Ectodermal cell (in vitro differentiated cells): Measurements from ENCODE around the gene DOK6.

Experiments used
- H3K27ac ChIP-seq: 2 replicates; pipeline ENCODE4 v1.7.0; 2013; ENCODE audit warnings: mild to moderate bottlenecking, low read depth, low read length; ENCODE audit not compliant: insufficient read depth, poor library complexity, severe bottlenecking
- H3K27me3 ChIP-seq: 2 replicates; pipeline ENCODE4 v1.7.0; 2013; ENCODE audit warnings: mild to moderate bottlenecking, low read length; ENCODE audit not compliant: insufficient read depth, control insufficient read depth, poor library complexity, severe bottlenecking
- H3K36me3 ChIP-seq: one replicate; pipeline ENCODE4 v1.7.0; 2013; ENCODE audit warnings: low read length; ENCODE audit not compliant: control insufficient read depth, insufficient read depth
- H3K4me1 ChIP-seq: one replicate; pipeline ENCODE4 v1.7.0; 2013; ENCODE audit warnings: low read length; ENCODE audit not compliant: control insufficient read depth, insufficient read depth
- H3K4me3 ChIP-seq: 2 replicates; pipeline ENCODE4 v1.7.0; 2013; ENCODE audit warnings: low read depth, low read length, control low read depth; ENCODE audit not compliant: insufficient read depth
- H3K9me3 ChIP-seq: 2 replicates; pipeline ENCODE4 v1.7.0; 2013; ENCODE audit warnings: mild to moderate bottlenecking, low read length, moderate library complexity; ENCODE audit not compliant: control insufficient read depth
- WGBS, 2 experiments: methylation state at CpG; one replicate each; pipeline ENCODE4 v1.1.7; 2013; ENCODE audit warnings: missing lambda C conversion rate in 2 of 2; 5-methylcytosine and 5-hydroxymethylcytosine counted together

Gene DOK6

GRCh38 chr18:69567813-69568488 lies 167.3 kb downstream of the DOK6 start:
- no peak overlapping the region for H3K27ac ChIP-seq
- no peaks in the 10 kb centered on the region for H3K36me3 ChIP-seq
- no peaks in the 10 kb centered on the region for H3K4me1 ChIP-seq
- 83 to 84% methylated on average over 10 of the region's 10 CpGs for WGBS, 2 experiments
- H3K27me3 ChIP-seq, result no peaks in the 10 kb centered on the region
- H3K4me3 ChIP-seq, result no peak overlapping the region
- peaks cover 3% of the 10 kb centered on the region for H3K9me3 ChIP-seq

- 78 to 91% methylated on average over 2 of the region's 2 CpGs for WGBS, 2 experiments
- H3K4me3 ChIP-seq, result no peak overlapping the region
Observed at GRCh38 chr18:69569133-69569532, 168.4 kb downstream of the DOK6 start.

GRCh38 chr18:69574401-69574800 lies 173.7 kb downstream of the DOK6 start:
- H3K36me3 ChIP-seq, result no peaks in the 10 kb centered on the region
- H3K4me3 ChIP-seq, result no peak overlapping the region
- H3K4me1 ChIP-seq, result no peaks in the 10 kb centered on the region
- no peak overlapping the region for H3K27ac ChIP-seq
- no peaks in the 10 kb centered on the region for H3K9me3 ChIP-seq
- 95 to 98% methylated on average over 2 of the region's 2 CpGs for WGBS, 2 experiments
- H3K27me3 ChIP-seq, result no peaks in the 10 kb centered on the region

More at GRCh38 chr18:69569133-69569532, 168.4 kb downstream of the DOK6 start:
- Histone ChIP-seq H3K4me1 (no peaks in the 10 kb centered on the region), H3K27me3 (no peaks in the 10 kb centered on the region), H3K9me3 (peaks cover 3% of the 10 kb centered on the region), H3K27ac (no peak overlapping the region), H3K36me3 (no peaks in the 10 kb centered on the region)

GRCh38 chr18:69580107-69580506 lies 179.4 kb downstream of the DOK6 start:
- Histone ChIP-seq H3K27ac (no peak overlapping the region), H3K4me1 (no peaks in the 10 kb centered on the region), H3K36me3 (no peaks in the 10 kb centered on the region), H3K9me3 (no peaks in the 10 kb centered on the region), H3K27me3 (no peaks in the 10 kb centered on the region), H3K4me3 (no peak overlapping the region)
- WGBS, 2 experiments, result 94 to 96% methylated on average over 3 of the region's 3 CpGs

GRCh38 chr18:69584429-69584828 lies 183.7 kb downstream of the DOK6 start:
- Histone ChIP-seq H3K27ac (no peak overlapping the region), H3K9me3 (no peaks in the 10 kb centered on the region), H3K4me3 (no peak overlapping the region), H3K4me1 (no peaks in the 10 kb centered on the region), H3K36me3 (no peaks in the 10 kb centered on the region), H3K27me3 (no peaks in the 10 kb centered on the region)
- WGBS, 2 experiments, result 92 to 97% methylated on average over 6 of the region's 6 CpGs

- Histone ChIP-seq H3K36me3 (no peaks in the 10 kb centered on the region), H3K9me3 (no peaks in the 10 kb centered on the region), H3K27me3 (no peaks in the 10 kb centered on the region), H3K4me3 (no peak overlapping the region), H3K4me1 (no peaks in the 10 kb centered on the region), H3K27ac (no peak overlapping the region)
- 92 to 93% methylated on average over 1 of the region's 1 CpG for WGBS, 2 experiments
Observed at GRCh38 chr18:69585696-69586095, 185.0 kb downstream of the DOK6 start.

- H3K4me3 ChIP-seq, result no peak overlapping the region
- no peaks in the 10 kb centered on the region for H3K9me3 ChIP-seq
- no peak overlapping the region for H3K27ac ChIP-seq
- H3K27me3 ChIP-seq, result no peaks in the 10 kb centered on the region
- H3K4me1 ChIP-seq, result no peaks in the 10 kb centered on the region
- WGBS, 2 experiments, result 70 to 74% methylated on average over 7 of the region's 7 CpGs
- no peaks in the 10 kb centered on the region for H3K36me3 ChIP-seq
Observed at GRCh38 chr18:69586537-69586936, 185.8 kb downstream of the DOK6 start.

GRCh38 chr18:69588301-69588700 lies 187.6 kb downstream of the DOK6 start:
- Histone ChIP-seq H3K27me3 (no peaks in the 10 kb centered on the region), H3K4me3 (no peak overlapping the region), H3K9me3 (no peaks in the 10 kb centered on the region), H3K27ac (no peak overlapping the region), H3K4me1 (no peaks in the 10 kb centered on the region), H3K36me3 (no peaks in the 10 kb centered on the region)
- 98 to 100% methylated on average over 3 of the region's 3 CpGs for WGBS, 2 experiments

- no peaks in the 10 kb centered on the region for H3K27me3 ChIP-seq
- H3K36me3 ChIP-seq, result no peaks in the 10 kb centered on the region
- no peak overlapping the region for H3K27ac ChIP-seq
- H3K4me1 ChIP-seq, result no peaks in the 10 kb centered on the region
- H3K4me3 ChIP-seq, result no peak overlapping the region
- H3K9me3 ChIP-seq, result no peaks in the 10 kb centered on the region
- WGBS, 2 experiments, result 93 to 100% methylated on average over 2 to 3 of the region's 3 CpGs
Observed at GRCh38 chr18:69590150-69590549, 189.5 kb downstream of the DOK6 start.

GRCh38 chr18:69596345-69596744 lies 195.7 kb downstream of the DOK6 start:
- no peaks in the 10 kb centered on the region for H3K36me3 ChIP-seq
- H3K4me1 ChIP-seq, result no peaks in the 10 kb centered on the region
- H3K27me3 ChIP-seq, result no peaks in the 10 kb centered on the region
- no peak overlapping the region for H3K27ac ChIP-seq
- H3K4me3 ChIP-seq, result no peak overlapping the region
- H3K9me3 ChIP-seq, result no peaks in the 10 kb centered on the region
- 77 to 96% methylated on average over 3 to 4 of the region's 4 CpGs for WGBS, 2 experiments

GRCh38 chr18:69597561-69597960 lies 196.9 kb downstream of the DOK6 start:
- Histone ChIP-seq H3K36me3 (no peaks in the 10 kb centered on the region), H3K9me3 (no peaks in the 10 kb centered on the region), H3K27ac (no peak overlapping the region), H3K27me3 (no peaks in the 10 kb centered on the region), H3K4me1 (no peaks in the 10 kb centered on the region), H3K4me3 (no peak overlapping the region)
- 92 to 95% methylated on average over 5 of the region's 5 CpGs for WGBS, 2 experiments
